CD1c-positive myeloid dendritic cell (primary cell): ENCODE results near the gene ABCC4.
"Not testable (repeated sequence)": the region's sequence is repeated elsewhere in the genome, so short reads cannot be mapped to it uniquely, and the experiment has no call there.

ENCODE experiments used
- DNase-seq: peaks from one replicate; pipeline ENCODE4 v3.0.0-alpha.2; 2016; ENCODE audit errors: extremely low spot score

ABCC4 gene

GRCh38 chr13:95229855-95230254 lies 71.4 kb downstream of the ABCC4 start:
- DNase-seq, result no peak

GRCh38 chr13:95228130-95228529 lies 73.1 kb downstream of the ABCC4 start:
- no peak for DNase-seq

DNA sequence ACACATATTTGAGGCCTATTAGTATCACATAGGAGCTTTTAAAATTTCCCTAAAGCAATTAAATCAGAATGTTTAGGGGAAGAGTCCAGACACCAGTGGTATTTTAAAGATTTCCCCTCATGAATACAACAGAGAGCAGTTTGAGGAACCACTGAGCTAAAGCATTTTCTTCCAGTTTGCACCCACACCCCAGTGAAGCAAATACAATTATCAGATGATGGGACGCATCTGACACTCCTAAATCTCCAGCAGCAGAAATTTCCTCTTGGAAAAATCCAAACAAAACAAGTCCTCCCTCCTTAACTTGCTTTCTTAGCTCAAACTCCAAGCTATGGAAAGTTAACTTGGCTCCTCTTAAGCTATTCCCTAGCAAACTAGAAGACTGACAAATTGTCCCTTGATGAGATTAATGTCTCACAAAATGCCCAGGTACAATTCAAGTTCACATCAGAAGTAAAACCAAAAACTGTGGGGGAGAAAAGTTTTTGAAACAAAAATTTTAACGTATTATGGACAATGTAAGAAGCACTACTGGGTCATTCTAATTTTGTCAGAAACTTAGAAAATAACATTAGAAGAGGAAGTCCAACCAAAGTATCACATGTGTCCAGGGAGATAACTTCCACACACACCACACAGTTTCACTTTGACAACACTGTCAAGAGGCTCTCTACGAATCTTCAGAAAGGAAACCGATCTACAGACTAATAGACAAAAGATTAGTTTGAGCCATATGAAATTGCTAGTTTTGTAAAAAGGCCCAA lies 74.1 kb downstream of the ABCC4 start:
- peak; percentile 78 for DNase-seq

GRCh38 chr13:95226476-95226875 lies 74.8 kb downstream of the ABCC4 start:
- DNase-seq, result no peak

- DNase-seq, result no peak
Observed at GRCh38 chr13:95226050-95226449, 75.2 kb downstream of the ABCC4 start.

GRCh38 chr13:95224064-95224463 lies 77.2 kb downstream of the ABCC4 start:
- DNase-seq, result no peak

DNA sequence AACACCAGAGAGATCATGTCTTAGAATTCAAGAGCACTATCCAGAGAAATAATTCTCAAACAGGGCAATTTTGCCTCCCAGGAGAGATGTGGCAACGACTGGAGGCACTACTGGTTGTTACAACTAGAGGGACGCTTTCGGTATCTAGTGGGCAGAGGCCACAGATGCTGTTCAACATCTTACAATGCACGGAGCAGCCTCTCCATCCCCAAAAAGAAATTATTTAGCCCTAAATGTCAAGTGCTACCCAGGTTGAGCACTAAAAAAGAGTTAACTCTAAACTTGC lies 78.6 kb downstream of the ABCC4 start:
- DNase-seq, result no peak

- no peak for DNase-seq
Observed at GRCh38 chr13:95221971-95222732, 79.1 kb downstream of the ABCC4 start.

DNA sequence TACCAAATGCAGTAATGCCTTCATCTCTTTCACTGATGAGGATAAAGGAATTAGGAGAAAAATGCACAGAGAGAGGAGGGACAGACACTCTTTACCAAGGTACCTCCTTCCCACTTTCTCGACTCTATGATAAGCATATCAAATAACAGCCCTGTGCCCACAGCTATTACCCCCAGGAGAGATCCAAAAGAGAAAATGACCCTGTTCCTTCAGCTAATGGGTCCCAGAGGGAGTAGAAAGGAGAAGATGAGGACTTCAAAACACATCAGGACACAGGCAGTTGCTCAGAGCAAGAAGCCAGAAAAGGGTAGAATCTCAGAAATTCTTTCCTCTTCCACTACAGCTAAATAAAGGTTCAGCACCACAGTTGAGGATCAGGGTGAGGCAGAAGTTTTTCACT lies 80.6 kb downstream of the ABCC4 start:
- no peak for DNase-seq

- DNase-seq, result no peak
Observed at GRCh38 chr13:95217920-95218830, 83.1 kb downstream of the ABCC4 start.

- DNase-seq, result no peak
Observed at GRCh38 chr13:95216182-95216581, 85.1 kb downstream of the ABCC4 start.

DNA sequence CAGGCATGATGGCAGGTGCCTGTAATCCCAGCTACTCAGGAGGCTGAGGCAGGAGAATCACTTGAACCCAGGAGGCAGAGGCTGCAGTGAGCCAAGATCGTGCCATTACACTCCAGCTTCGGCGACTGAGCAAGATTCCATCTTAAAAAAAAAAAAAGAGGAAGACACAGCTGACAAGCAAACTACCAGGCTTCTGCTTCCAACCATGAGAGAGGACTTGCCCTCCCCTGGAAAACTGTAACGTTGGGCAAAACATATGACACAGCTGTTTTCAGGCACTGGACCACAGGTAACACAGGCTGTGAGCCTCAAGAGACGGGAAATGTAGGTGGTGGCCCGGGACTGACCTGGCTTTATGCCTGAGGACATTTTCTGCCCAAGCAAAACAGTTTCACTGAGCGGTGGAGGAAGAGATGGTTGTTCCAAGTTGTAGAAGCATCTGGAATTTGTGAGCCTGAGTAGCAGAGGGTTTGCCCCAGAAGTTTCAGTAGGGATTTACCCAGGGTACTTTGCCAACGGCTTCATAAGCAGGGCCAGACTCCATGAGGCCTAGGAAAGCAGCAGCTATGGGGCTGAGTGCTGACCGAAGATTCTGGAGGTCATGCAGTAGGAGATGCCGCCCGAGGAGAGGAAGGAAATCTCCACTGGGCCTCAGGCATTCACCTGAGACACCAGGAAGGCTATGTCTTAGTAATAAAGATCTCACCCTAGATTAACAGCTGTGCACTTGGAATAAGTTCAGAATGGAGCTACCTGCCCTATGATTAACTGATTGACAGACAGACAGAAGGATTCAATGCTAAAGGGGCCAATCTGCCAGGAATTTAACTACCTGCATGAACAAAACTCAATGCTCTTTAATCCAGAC lies 88.0 kb downstream of the ABCC4 start:
- no peak for DNase-seq

DNA sequence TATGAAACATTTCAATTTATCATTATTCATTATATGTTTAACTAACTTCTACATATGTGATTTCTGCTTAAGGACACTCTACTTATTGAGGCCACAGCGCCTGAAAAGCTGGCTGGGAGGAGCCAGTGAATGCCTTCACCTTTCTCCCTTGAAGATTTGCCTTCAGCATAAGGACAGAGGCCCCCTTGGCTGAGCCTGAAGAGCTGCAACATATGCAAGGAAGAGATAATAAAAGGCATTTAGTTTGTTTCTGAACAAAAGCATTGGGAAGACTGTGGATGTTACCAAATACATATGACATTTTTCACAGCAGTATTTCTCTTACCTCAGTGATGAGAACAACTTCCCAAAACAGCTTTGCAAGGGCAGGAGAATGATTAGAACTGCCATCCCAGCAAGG lies 92.1 kb downstream of the ABCC4 start:
- no peak for DNase-seq

DNA sequence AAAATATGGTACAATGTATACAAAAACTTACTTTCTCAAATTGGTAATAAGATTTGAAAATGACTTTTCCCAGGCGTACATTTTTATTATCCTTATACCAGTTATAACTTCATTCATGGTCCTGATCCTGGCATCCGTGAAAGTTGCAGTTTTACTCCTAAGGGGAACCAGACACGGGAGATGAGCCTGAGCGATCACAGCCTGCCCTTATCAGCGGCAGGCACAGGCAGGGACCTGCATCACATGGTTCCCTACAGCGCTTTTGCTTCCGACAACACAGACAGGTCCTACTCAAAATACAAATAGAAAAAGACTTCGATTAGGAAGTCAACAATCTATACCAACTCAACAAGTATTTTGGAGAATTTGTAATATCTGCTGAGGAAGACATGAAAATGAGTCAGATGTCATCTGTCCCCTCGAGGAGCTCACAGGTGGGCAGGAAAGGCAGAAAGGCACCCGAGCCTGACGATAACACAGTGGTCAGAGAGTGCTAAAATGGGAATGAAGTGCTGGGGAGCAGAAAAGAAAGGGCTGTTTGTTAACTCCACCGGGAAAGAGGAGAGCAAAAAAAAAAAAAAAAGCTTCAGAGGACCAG lies 93.4 kb downstream of the ABCC4 start:
- no peak for DNase-seq

- no peak for DNase-seq
Observed at GRCh38 chr13:95206116-95206515, 95.1 kb downstream of the ABCC4 start.

DNA sequence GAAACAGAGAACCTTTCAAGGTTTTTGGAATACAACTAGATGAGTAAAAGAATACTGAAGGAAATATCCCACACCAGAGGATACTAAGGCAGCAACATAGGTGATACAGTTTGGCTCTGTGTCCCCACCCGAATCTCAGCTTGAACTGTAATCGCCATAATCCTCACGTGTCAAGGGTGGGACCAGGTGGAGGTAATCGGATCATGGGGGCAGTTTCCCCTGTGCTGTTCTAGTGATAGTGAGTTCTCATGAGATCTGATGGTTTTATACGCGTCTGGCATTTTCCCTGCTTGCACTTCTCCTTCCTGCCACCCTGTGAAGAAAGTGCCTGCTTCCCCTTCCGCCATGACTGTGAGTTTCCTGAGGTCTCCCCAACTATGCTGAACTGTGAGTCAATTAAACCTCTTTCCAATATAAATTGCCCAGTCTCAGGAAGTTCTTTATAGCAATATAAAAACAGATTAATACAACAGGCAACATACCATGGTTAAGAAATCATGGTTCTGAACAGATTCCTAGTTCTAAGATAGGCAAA lies 97.0 kb downstream of the ABCC4 start:
- peak; percentile 52 for DNase-seq

- DNase-seq, result peak; percentile 34
Observed at GRCh38 chr13:95201814-95202651, 99.2 kb downstream of the ABCC4 start.

- DNase-seq, result not testable (repeated sequence)
Observed at GRCh38 chr13:95200386-95200957, 100.8 kb downstream of the ABCC4 start.

GRCh38 chr13:95199896-95200295 lies 101.4 kb downstream of the ABCC4 start:
- DNase-seq, result no peak
